SK-N-MC (cell line): Measurements from ENCODE around the gene LHFPL6.

ENCODE experiments used
- EZH2 ChIP-seq: fragments of 200-600 bp; sonication (generic); IDR thresholded peaks from one replicate; pipeline ENCODE4 v1.6.1; 2017; ENCODE audit warnings: antibody characterized with exemption
- POLR2AphosphoS5 ChIP-seq: IDR thresholded peaks from 2 replicates; pipeline ENCODE4 v1.6.1; 2012; ENCODE audit warnings: mild to moderate bottlenecking, low read depth, low read length, borderline replicate concordance

DNA sequence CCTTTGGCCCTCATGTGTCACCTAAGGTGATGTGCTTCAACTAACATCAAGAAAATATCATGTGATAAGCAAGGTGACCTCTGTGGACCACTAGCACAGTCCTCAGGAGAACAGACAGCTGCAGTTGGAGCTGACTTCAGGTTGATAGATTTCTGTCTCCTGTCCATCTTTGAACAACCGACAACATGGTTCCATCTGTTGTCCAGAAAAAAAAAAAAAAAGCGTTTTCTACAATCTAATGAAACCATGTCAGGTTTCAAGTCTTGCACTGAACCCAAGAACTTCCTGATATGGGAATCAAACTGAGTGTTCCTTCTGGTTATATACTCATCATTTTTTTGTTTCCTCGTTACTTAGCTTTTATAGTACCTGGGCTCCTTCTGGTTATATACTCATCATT lies 75.7 kb downstream of the LHFPL6 start:
- TF ChIP-seq EZH2 (no peak), POLR2AphosphoS5 (no peak)
